Liver (tissue), 9 donors: Measurements from ENCODE around the gene NIM1K. TPM values are rescaled to one million over a fixed set of nuclear protein-coding genes. Genes with fewer than 3 reads are reported as not detected.

Source experiments
- DNase-seq: peaks from one replicate; pipeline ENCODE4 v3.0.0-alpha.2; 2017; ENCODE audit warnings: low spot score
- H3K27ac ChIP-seq, 2 donors: one replicate each; pipeline ENCODE4 v1.7.0; 2013; ENCODE audit warnings: inconsistent platforms in 2 of 2, low read length in 2 of 2, control low read depth in 1 of 2, low read depth in 1 of 2, mild to moderate bottlenecking in 1 of 2
- H3K27me3 ChIP-seq, 4 donors: one replicate each; pipeline versions ENCODE4 v1.6.1 to v1.7.0; 2013; ENCODE audit warnings: low read length in 3 of 4, inconsistent platforms in 1 of 4, mild to moderate bottlenecking in 1 of 4, moderate library complexity in 1 of 4; ENCODE audit not compliant: control insufficient read depth in 4 of 4, insufficient read depth in 4 of 4
- H3K36me3 ChIP-seq, 4 donors: one replicate each; pipeline versions ENCODE4 v1.6.1 to v1.7.0; 2013; ENCODE audit warnings: low read length in 3 of 4, mild to moderate bottlenecking in 3 of 4, low read depth in 1 of 4, moderate library complexity in 1 of 4; ENCODE audit not compliant: control insufficient read depth in 4 of 4, insufficient read depth in 3 of 4
- H3K4me1 ChIP-seq, 4 donors: one replicate each; pipeline versions ENCODE4 v1.6.1 to v1.7.0; 2013; ENCODE audit warnings: low read length in 3 of 4, mild to moderate bottlenecking in 3 of 4, moderate library complexity in 1 of 4; ENCODE audit not compliant: control insufficient read depth in 4 of 4, insufficient read depth in 4 of 4
- H3K4me3 ChIP-seq, 3 donors: one replicate each; pipeline versions ENCODE4 v1.6.1 to v1.7.0; 2013; ENCODE audit warnings: low read length in 3 of 3, control low read depth in 1 of 3, low read depth in 1 of 3, mild to moderate bottlenecking in 1 of 3
- H3K9ac ChIP-seq, 2 donors: one replicate each; pipeline ENCODE4 v1.7.0; 2013; ENCODE audit warnings: low read length in 2 of 2, mild to moderate bottlenecking in 2 of 2, moderate library complexity in 2 of 2, control low read depth in 1 of 2, low read depth in 1 of 2
- H3K9me3 ChIP-seq, 4 donors: one replicate each; pipeline versions ENCODE4 v1.6.1 to v1.7.0; 2013; ENCODE audit warnings: low read length in 3 of 4; ENCODE audit not compliant: control insufficient read depth in 4 of 4
- EGR1 ChIP-seq, 2 donors: IDR thresholded peaks; 2 replicates each; pipeline ENCODE4 v1.6.1; 2016 to 2018; ENCODE audit warnings: antibody characterized with exemption in 2 of 2, low read depth in 2 of 2
- FOXA1 ChIP-seq: IDR thresholded peaks from 2 replicates; pipeline ENCODE4 v1.6.1; 2016; ENCODE audit warnings: antibody characterized with exemption
- FOXA2 ChIP-seq: IDR thresholded peaks from 2 replicates; pipeline ENCODE4 v1.6.1; 2016; ENCODE audit warnings: antibody characterized with exemption
- GABPA ChIP-seq, 2 donors: IDR thresholded peaks in 1 of 2; conservative IDR thresholded peaks in 1 of 2; 2 replicates each; pipeline ENCODE4 v1.6.1; 2016; ENCODE audit warnings: antibody characterized with exemption in 2 of 2, mild to moderate bottlenecking in 1 of 2, moderate library complexity in 1 of 2
- HNF4A ChIP-seq, 2 donors: conservative IDR thresholded peaks; 2 replicates each; pipeline ENCODE4 v1.6.1; 2016; ENCODE audit warnings: antibody characterized with exemption in 2 of 2, mild to moderate bottlenecking in 2 of 2
- HNF4G ChIP-seq: IDR thresholded peaks from 2 replicates; pipeline ENCODE4 v1.6.1; 2016; ENCODE audit warnings: antibody characterized with exemption
- JUND ChIP-seq, 2 donors: IDR thresholded peaks; 2 replicates each; pipeline ENCODE4 v1.6.1; 2016; ENCODE audit warnings: antibody characterized with exemption in 2 of 2
- NR2F2 ChIP-seq: IDR thresholded peaks from 2 replicates; pipeline ENCODE4 v1.6.1; 2016; ENCODE audit warnings: antibody characterized with exemption
- RAD21 ChIP-seq, 2 donors: IDR thresholded peaks; 2 replicates each; pipeline ENCODE4 v1.6.1; 2016; ENCODE audit warnings: antibody characterized with exemption in 2 of 2, mild to moderate bottlenecking in 2 of 2
- RXRA ChIP-seq, 2 donors: IDR thresholded peaks; 2 replicates each; pipeline ENCODE4 v1.6.1; 2017 to 2018; ENCODE audit warnings: antibody characterized with exemption in 2 of 2, mild to moderate bottlenecking in 1 of 2
- SP1 ChIP-seq: IDR thresholded peaks from 2 replicates; pipeline ENCODE4 v1.6.1; 2018; ENCODE audit warnings: antibody characterized with exemption, mild to moderate bottlenecking
- TAF1 ChIP-seq: conservative IDR thresholded peaks from 2 replicates; pipeline ENCODE4 v1.6.1; 2016; ENCODE audit warnings: antibody characterized with exemption, mild to moderate bottlenecking
- YY1 ChIP-seq: IDR thresholded peaks from 2 replicates; pipeline ENCODE4 v1.6.1; 2016; ENCODE audit warnings: antibody characterized with exemption, mild to moderate bottlenecking
- WGBS: extraction: QIAGEN DNeasy Blood & Tissue Kit; methylation state at CpG from one replicate; pipeline ENCODE4 v1.1.7; 2013; 5-methylcytosine and 5-hydroxymethylcytosine counted together
- polyA plus RNA-seq, 2 donors: library from polyadenylated mRNA; stranded (reverse) in 1 of 2; unstranded in 1 of 2; fragments of 200-250 nt in 1 of 2; fragments of >200 nt in 1 of 2; fragmentation: Nextera tagmentation in 1 of 2; extraction: Ambion mirVana in 1 of 2; gene quantifications; one replicate each; pipeline versions ENCODE4 v1.2.1 to v1.2.3, GENCODE V29; 2013 to 2015
- total RNA-seq, 2 donors: library from RNA; depleted of rRNA; stranded (reverse); fragments of >200 nt; gene quantifications; one replicate each; pipeline ENCODE4 v1.2.3, GENCODE V29; 2014
- TF ChIP-seq, protein P1 (sequence below): IDR thresholded peaks from 2 replicates; pipeline ENCODE4 v1.6.1; 2016; ENCODE audit warnings: antibody characterized with exemption
- TF ChIP-seq, protein P2 (sequence below): IDR thresholded peaks from 2 replicates; pipeline ENCODE4 v1.6.1; 2016; ENCODE audit warnings: antibody characterized with exemption
- TF ChIP-seq, protein P3 (sequence below): IDR thresholded peaks from 2 replicates; pipeline ENCODE4 v1.6.1; 2016; ENCODE audit warnings: antibody characterized with exemption
- TF ChIP-seq, protein P4 (sequence below): fragments of 150-350 bp; IDR thresholded peaks from 2 replicates; pipeline ENCODE4 v1.5.1; 2017; ENCODE audit warnings: improper control_type of control experiment, low read depth, low read length; ENCODE audit not compliant: missing input control
- TF ChIP-seq, protein P5 (sequence below): IDR thresholded peaks from 2 replicates; pipeline ENCODE4 v1.6.1; 2016; ENCODE audit warnings: antibody characterized with exemption, mild to moderate bottlenecking
- donor health status: healthy.
- donor health status: healthy.
- donor health status: healthy.
- donor health status: healthy.
- donor health status: healthy.

NIM1K gene
- total and polyA plus RNA-seq, 4 donors: 0.07 to 0.15 TPM; not detected in 2

DNA sequence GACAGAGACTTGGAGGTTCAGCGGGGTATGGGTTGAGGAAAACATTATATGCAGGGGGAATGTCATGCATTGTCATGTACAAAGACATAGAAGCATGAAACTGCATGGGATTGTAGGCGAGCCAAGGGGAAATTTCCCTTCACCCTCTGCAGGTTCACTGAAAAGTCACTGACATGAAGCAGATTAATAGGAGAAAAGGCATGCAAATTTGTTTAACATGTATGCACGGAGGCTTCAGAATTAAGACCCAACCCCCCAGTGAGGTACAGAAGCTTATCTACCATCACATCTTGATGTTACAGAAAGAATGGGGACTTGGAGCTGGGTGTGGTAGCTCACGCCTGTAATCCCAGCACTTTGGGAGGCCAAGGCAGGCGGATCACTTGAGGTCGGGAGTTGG is 18.5 kb downstream of the NIM1K start:
- WGBS: 68% methylated on average over 6 of the region's 6 CpGs
- TF ChIP-seq FOXA2: no peak
- no peak for TF ChIP-seq RXRA (IDR thresholded peaks at IDR 0.05)
- Histone ChIP-seq H3K27me3 (no peaks in the 10 kb centered on the region), H3K9ac (no peak overlapping the region), H3K36me3 (no peaks in the 10 kb centered on the region), H3K9me3 (no peaks in the 10 kb centered on the region), H3K27ac (no peak overlapping the region), H3K4me1 (no peaks in the 10 kb centered on the region), H3K4me3 (no peak overlapping the region)
- DNase-seq: no peak

DNA sequence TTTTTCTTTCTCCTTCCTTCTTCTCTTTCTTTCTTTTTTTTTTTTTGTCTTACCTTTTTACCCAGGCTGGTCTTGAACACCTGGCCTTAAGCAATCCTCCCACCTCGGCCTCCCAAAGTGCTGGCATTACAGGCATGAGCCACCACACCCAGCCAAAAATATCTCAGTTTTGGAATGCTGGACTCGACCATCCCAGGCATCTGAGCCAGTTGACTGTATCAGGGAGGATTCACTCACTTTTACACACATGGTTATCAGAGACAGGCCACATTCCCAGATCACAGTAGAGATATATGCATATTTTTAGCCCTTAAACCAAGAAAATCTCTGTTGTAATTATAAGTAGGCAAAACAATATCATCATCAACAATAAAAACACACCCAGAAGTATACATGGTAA is 21.9 kb downstream of the NIM1K start:
- TF ChIP-seq RXRA (IDR thresholded peaks at IDR 0.05): no peak
- no peak for TF ChIP-seq FOXA2
- TF ChIP-seq HNF4A (conservative IDR thresholded peaks at IDR 0.05): no peak
- Histone ChIP-seq H3K9me3 (no peaks in the 10 kb centered on the region), H3K27me3 (no peaks in the 10 kb centered on the region), H3K36me3 (no peaks in the 10 kb centered on the region), H3K9ac (no peak overlapping the region), H3K27ac (no peak overlapping the region), H3K4me3 (no peak overlapping the region), H3K4me1 (no peaks in the 10 kb centered on the region)
- 75% methylated on average over 2 of the region's 2 CpGs for WGBS
- DNase-seq: no peak

DNA sequence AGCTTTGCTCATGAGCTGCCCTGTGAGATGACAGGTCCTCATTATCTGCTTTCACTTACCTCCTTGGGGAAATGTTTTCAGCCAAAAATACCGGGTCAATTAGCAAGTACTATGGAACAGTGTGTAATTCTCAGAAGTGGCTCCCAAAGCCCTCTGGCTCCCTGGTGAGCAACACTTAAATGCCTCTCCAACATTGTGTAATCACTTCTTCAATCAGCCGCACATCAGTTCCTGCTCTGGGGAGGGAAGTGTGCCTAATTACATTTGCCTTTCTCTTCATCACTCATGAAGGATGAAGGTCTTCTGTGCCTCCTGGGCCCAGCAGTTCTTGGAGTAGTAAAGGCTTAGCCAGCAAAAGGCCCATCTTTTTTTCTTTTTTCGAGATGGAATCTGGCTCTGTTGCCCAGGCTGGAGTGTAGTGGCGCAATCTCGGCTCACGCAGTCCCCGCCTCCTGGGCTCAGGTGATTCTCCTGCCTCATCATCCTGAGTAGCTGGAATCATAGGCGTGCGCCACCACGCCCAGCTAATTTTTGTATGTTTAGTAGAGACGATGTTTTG is 23.1 kb downstream of the NIM1K start:
- H3K4me1 ChIP-seq: no peaks in the 10 kb centered on the region
- H3K27me3 ChIP-seq: no peaks in the 10 kb centered on the region
- H3K27ac ChIP-seq: no peak overlapping the region
- H3K36me3 ChIP-seq: no peaks in the 10 kb centered on the region
- no peaks in the 10 kb centered on the region for H3K9me3 ChIP-seq
- no peak overlapping the region for H3K9ac ChIP-seq
- TF ChIP-seq HNF4A (conservative IDR thresholded peaks at IDR 0.05) (no peak), RAD21 (IDR thresholded peaks at IDR 0.05) (no peak), NR2F2 (no peak), FOXA2 (no peak), EGR1 (IDR thresholded peaks at IDR 0.05; ENCODE audit: low read depth in 2 of 2) (no peak), YY1 (no peak), RXRA (IDR thresholded peaks at IDR 0.05) (no peak), GABPA (IDR thresholded peaks at IDR 0.05 in 1 of 2, conservative IDR thresholded peaks at IDR 0.05 in 1 of 2) (no peak), TAF1 (no peak), SP1 (no peak), FOXA1 (no peak), JUND (IDR thresholded peaks at IDR 0.05) (no peak), HNF4G (no peak)
- TF ChIP-seq, protein P1, sequence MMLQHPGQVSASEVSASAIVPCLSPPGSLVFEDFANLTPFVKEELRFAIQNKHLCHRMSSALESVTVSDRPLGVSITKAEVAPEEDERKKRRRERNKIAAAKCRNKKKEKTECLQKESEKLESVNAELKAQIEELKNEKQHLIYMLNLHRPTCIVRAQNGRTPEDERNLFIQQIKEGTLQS: no peak
- TF ChIP-seq, protein P2, sequence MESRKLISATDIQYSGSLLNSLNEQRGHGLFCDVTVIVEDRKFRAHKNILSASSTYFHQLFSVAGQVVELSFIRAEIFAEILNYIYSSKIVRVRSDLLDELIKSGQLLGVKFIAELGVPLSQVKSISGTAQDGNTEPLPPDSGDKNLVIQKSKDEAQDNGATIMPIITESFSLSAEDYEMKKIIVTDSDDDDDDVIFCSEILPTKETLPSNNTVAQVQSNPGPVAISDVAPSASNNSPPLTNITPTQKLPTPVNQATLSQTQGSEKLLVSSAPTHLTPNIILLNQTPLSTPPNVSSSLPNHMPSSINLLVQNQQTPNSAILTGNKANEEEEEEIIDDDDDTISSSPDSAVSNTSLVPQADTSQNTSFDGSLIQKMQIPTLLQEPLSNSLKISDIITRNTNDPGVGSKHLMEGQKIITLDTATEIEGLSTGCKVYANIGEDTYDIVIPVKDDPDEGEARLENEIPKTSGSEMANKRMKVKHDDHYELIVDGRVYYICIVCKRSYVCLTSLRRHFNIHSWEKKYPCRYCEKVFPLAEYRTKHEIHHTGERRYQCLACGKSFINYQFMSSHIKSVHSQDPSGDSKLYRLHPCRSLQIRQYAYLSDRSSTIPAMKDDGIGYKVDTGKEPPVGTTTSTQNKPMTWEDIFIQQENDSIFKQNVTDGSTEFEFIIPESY: no peak
- TF ChIP-seq, protein P3, sequence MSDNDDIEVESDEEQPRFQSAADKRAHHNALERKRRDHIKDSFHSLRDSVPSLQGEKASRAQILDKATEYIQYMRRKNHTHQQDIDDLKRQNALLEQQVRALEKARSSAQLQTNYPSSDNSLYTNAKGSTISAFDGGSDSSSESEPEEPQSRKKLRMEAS: no peak
- TF ChIP-seq, protein P4, sequence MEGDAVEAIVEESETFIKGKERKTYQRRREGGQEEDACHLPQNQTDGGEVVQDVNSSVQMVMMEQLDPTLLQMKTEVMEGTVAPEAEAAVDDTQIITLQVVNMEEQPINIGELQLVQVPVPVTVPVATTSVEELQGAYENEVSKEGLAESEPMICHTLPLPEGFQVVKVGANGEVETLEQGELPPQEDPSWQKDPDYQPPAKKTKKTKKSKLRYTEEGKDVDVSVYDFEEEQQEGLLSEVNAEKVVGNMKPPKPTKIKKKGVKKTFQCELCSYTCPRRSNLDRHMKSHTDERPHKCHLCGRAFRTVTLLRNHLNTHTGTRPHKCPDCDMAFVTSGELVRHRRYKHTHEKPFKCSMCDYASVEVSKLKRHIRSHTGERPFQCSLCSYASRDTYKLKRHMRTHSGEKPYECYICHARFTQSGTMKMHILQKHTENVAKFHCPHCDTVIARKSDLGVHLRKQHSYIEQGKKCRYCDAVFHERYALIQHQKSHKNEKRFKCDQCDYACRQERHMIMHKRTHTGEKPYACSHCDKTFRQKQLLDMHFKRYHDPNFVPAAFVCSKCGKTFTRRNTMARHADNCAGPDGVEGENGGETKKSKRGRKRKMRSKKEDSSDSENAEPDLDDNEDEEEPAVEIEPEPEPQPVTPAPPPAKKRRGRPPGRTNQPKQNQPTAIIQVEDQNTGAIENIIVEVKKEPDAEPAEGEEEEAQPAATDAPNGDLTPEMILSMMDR: no peak
- TF ChIP-seq, protein P5, sequence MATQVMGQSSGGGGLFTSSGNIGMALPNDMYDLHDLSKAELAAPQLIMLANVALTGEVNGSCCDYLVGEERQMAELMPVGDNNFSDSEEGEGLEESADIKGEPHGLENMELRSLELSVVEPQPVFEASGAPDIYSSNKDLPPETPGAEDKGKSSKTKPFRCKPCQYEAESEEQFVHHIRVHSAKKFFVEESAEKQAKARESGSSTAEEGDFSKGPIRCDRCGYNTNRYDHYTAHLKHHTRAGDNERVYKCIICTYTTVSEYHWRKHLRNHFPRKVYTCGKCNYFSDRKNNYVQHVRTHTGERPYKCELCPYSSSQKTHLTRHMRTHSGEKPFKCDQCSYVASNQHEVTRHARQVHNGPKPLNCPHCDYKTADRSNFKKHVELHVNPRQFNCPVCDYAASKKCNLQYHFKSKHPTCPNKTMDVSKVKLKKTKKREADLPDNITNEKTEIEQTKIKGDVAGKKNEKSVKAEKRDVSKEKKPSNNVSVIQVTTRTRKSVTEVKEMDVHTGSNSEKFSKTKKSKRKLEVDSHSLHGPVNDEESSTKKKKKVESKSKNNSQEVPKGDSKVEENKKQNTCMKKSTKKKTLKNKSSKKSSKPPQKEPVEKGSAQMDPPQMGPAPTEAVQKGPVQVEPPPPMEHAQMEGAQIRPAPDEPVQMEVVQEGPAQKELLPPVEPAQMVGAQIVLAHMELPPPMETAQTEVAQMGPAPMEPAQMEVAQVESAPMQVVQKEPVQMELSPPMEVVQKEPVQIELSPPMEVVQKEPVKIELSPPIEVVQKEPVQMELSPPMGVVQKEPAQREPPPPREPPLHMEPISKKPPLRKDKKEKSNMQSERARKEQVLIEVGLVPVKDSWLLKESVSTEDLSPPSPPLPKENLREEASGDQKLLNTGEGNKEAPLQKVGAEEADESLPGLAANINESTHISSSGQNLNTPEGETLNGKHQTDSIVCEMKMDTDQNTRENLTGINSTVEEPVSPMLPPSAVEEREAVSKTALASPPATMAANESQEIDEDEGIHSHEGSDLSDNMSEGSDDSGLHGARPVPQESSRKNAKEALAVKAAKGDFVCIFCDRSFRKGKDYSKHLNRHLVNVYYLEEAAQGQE: no peak
- WGBS: 90% methylated on average over 11 of the region's 11 CpGs
- no peak for DNase-seq
- no peak overlapping the region for H3K4me3 ChIP-seq
